HG02642 (cell line): ENCODE data around the gene MTO1.
"Not testable (repeated sequence)": the region's sequence is repeated elsewhere in the genome, so short reads cannot be mapped to it uniquely, and the experiment has no call there.

Experiments
- ATAC-seq: cut with Tn5 transposase; IDR thresholded peaks from one replicate; pipeline ENCODE4 v1.9.1; 2021; ENCODE audit warnings: mild to moderate bottlenecking; ENCODE audit not compliant: unreplicated experiment, poor library complexity

Gene MTO1

DNA sequence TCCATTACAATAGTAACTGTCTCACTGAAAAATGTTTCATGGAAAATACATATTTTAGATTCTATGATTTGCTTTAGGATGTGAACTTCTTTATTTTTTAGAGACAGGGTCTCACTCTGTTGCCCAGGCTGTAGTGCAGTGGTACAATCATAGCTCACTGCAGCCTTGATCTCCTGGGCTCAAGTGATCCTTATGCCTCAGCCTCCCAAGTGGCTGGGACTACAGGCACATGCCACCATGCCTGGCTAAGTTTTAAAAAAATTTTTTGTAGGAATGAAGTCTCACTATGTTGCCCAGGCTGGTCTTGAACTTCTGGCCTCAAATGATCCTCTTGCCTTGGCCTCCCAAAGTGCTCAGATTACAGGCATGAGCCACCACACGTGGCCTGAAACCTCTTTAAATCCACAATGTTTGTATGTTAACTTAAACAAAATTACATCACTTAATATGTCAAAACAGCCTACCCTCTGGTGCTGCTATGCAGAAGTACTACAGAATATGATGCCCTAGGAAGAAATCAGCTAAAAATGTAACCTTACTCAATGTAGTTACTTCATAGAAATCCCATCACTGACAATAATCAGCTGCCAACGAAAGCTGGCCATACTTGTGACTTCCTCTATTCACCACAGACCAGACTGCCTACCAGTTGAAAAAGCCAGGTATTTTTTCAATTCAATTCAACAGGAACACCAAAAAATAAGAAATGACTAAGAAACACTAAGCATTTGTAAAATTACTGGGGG lies 41.7 kb downstream of the MTO1 start:
- ATAC-seq: no peak

DNA sequence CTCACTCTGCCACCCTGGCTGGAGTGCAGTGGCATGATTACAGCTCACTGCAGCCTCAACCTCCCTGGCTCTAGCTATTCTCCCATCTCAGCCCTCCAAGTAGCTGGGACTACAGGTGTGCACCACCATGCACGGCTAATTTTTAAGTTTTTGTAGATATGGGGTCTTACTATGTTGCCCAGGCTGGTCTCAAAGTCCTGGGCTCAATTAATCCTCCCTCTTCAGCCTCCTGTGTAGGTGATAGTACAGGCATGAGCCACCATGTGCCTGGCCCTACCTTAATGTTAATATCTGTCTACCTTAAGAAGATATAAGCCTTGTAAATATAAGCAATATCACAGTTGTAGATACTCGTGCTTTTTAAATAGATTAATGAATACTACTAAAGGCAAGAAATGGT lies 42.6 kb downstream of the MTO1 start:
- ATAC-seq: no peak

DNA sequence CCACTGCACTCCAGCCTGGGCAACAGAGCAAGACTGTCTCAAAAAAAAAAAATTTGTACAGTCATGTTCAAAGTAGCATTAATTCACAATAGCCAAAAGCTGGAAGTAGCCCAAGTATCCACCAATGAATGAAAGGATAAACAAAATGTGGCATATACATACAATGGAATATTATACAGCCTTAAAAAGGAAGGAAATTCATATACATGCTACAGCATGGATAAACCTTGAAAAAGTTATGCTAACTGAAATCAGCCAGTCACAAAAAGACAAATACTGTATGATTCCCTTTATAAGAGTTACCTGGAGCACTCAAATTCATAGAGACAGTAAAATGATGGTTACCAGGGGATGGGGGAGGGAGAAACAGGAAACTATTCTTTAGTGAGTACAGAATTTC lies 43.6 kb downstream of the MTO1 start:
- ATAC-seq: no peak

GRCh38 chr6:73505705-73506104 lies 44.2 kb downstream of the MTO1 start:
- ATAC-seq: not testable (repeated sequence)

GRCh38 chr6:73506246-73506645 lies 44.7 kb downstream of the MTO1 start:
- no peak for ATAC-seq

DNA sequence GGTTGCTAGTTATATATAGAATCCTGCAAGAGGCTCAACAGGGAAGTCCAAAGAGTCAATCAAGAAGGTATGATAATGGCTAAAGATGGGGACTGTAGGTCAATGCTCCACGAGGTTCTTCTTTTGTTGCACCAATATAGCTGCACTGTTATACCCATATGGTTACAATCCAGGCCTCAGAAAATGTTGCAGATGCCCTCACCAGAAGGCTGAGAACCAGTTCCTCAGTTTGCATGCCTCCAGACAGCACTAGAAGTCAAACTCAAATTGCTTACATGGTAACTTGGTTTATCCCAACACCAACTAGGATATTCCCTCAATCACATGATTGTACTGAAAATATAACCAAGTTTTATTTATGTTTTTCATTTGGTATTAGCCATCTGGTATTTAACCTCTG lies 47.2 kb downstream of the MTO1 start:
- no peak for ATAC-seq

GRCh38 chr6:73509851-73510250 lies 48.3 kb downstream of the MTO1 start:
- ATAC-seq: no peak

- ATAC-seq: no peak
Observed at GRCh38 chr6:73511796-73512195, 50.3 kb downstream of the MTO1 start.

DNA sequence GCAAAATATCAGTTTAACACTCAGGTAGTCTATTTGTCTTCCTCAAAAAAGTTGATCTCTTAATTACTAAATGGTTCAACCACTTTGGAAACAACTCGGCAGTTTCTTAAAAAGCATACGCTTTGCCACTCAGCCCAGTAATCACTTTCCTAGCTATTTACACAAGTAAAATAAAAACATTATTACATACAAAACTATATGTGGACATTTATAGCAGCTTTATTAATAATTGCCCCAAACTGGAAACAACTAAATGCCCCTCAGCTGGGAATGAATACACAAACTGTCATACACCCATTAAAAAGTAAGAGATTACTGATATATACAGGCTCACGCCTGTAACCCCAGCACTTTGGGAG lies 51.9 kb downstream of the MTO1 start:
- ATAC-seq: no peak

DNA sequence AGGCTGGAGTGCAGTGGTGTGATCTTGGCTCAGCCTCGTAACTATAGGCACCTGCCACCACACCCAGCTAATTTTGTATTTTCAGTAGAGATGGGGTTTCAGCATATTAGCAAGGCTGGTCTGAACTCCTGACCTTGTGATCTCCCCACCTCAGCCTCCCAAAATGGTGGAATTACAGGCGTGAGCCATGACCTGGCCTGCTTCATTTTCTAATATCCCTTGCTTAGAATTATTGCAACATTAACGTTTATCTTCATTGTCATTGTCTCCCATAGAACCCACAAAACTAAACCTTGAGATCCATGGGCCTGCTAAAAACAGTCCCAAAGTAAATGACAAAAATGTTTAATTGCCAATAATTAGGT lies 53.2 kb downstream of the MTO1 start:
- no peak for ATAC-seq

GRCh38 chr6:73515204-73515655 lies 53.7 kb downstream of the MTO1 start:
- ATAC-seq: peak; percentile 36

DNA sequence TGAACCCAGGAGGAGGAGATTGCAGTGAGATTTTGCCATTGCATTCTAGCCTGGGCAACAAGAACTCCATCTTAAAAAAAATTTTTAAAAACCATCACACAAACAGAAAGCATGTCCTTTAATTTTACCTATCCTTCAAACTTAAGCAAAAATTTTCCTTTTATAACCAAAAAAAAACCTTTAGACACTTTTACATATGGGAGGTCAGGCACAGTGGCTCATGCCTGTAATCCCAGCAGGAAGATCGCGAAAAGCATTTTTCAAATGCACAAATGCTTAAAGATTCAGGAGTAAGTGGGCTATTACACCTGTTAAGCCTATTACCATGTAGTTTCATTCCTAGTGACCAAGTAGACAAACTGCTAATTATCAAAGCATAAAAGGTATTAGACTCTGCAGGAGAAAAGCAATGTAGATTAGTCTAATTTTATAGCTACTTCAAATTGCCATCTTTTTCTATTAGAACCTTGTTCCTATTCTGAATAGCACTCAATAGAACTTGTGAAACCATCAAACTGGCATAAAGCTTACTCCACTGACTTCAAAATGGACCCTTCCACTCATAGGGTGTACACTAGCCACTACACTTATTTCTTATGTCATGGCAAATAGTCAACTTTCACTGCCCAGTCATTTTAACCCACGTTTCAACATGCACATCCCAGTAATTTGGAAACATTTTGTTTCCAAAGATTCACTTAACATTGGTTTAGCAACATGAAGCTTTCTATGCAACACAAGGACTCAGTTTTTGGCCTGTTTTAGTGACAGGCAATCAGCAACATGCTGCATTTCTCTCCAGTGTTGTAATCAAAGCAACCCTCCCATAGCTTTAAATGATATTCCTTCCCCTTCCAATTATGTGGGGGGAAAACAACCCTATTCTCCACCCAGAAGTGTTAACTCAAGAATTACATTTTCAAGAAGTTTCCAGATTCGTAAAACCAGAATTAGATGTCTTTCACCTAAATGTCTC lies 55.3 kb downstream of the MTO1 start:
- ATAC-seq: no peak

GRCh38 chr6:73518100-73518981 lies 56.8 kb downstream of the MTO1 start:
- not testable (repeated sequence) for ATAC-seq

DNA sequence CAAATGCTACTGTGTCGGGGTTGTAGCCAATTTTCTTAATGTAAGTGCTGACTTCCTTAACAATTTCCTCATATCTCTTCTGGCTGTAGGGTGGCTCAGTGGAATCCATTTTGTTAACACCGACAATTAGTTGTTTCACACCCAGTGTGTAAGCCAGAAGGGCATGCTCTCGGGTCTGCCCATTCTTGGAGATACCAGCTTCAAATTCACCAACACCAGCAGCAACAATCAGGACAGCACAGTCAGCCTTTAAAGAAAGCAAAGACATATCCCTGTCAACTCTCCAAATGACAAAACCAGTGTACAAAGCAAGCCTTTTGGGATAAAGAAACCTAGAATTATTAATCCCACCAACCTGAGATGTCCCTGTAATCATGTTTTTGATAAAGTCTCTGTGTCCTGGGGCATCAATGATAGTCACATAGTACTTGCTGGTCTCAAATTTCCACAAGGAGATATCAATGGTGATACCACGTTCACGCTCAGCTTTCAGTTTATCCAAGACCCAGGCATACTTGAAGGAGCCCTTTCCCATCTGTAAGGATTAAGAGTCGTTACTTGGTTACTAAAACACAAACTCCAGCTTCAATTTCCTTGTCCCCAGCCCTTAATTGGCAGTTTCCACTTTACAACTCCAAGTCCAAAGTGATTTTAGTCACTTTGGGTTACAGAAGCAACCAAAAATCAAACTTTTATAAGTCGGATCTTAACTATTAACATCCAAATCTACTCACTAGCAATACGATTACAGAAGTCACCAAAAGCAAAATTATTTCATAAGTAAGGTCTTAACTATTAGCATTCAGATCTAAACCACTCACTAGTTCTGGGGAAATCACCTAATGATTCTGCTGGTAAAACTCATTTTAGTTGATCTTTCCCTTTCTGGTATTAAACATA lies 57.7 kb downstream of the MTO1 start:
- not testable (repeated sequence) for ATAC-seq

DNA sequence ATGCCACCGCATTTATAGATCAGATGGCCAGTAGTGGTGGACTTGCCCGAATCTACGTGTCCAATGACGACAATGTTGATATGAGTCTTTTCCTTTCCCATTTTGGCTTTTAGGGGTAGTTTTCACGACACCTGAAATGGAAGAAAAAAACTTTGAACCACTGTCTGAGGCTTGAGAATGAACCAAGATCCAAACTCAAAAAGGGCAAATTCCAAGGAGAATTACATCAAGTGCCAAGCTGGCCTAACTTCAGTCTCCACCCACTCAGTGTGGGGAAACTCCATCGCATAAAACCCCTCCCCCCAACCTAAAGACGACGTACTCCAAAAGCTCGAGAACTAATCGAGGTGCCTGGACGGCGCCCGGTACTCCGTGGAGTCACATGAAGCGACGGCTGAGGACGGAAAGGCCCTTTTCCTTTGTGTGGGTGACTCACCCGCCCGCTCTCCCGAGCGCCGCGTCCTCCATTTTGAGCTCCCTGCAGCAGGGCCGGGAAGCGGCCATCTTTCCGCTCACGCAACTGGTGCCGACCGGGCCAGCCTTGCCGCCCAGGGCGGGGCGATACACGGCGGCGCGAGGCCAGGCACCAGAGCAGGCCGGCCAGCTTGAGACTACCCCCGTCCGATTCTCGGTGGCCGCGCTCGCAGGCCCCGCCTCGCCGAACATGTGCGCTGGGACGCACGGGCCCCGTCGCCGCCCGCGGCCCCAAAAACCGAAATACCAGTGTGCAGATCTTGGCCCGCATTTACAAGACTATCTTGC lies 58.6 kb downstream of the MTO1 start:
- ATAC-seq: peak; percentile 15

DNA sequence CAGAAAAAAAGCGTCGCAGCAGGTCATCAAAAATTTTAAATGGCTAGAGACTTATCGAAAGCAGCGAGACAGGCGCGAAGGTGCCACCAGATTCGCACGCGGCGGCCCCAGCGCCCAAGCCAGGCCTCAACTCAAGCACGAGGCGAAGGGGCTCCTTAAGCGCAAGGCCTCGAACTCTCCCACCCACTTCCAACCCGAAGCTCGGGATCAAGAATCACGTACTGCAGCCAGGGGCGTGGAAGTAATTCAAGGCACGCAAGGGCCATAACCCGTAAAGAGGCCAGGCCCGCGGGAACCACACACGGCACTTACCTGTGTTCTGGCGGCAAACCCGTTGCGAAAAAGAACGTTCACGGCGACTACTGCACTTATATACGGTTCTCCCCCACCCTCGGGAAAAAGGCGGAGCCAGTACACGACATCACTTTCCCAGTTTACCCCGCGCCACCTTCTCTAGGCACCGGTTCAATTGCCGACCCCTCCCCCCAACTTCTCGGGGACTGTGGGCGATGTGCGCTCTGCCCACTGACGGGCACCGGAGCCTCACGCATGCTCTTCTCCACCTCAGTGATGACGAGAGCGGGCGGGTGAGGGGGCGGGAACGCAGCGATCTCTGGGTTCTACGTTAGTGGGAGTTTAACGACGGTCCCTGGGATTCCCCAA lies 59.3 kb downstream of the MTO1 start, which contains the start of gene EEF1A1:
TSS of gene EEF1A1 (minus strand) at position 345 of the 663 bp plus-strand sequence. CDS start 1,006 bp downstream, outside the sequence.
- ATAC-seq: peak; percentile 72

GRCh38 chr6:73521351-73521985 lies 59.9 kb downstream of the MTO1 start:
- ATAC-seq: peak; percentile 46
